HG02678 (cell line): Measurements from ENCODE around the gene NETO2.
"Not testable (repeated sequence)": the region's sequence is repeated elsewhere in the genome, so short reads cannot be mapped to it uniquely, and the experiment has no call there.

Experiments
- ATAC-seq: cut with Tn5 transposase; IDR thresholded peaks from one replicate; pipeline ENCODE4 v1.9.1; 2021; ENCODE audit warnings: mild to moderate bottlenecking, moderate library complexity; ENCODE audit not compliant: unreplicated experiment

Gene NETO2

GRCh38 chr16:47136099-47136842, 7.5 kb downstream of the NETO2 start:
- no peak for ATAC-seq

GRCh38 chr16:47134550-47134949, 9.2 kb downstream of the NETO2 start:
- ATAC-seq = no peak

GRCh38 chr16:47132308-47132707, 11.4 kb downstream of the NETO2 start:
- ATAC-seq = no peak

GRCh38 chr16:47129755-47130435, 13.8 kb downstream of the NETO2 start:
- no peak for ATAC-seq

GRCh38 chr16:47127541-47127940, 16.2 kb downstream of the NETO2 start:
- ATAC-seq = no peak

- ATAC-seq = no peak
Observed at GRCh38 chr16:47125757-47126156, 18.0 kb downstream of the NETO2 start.

GRCh38 chr16:47113130-47113529, 30.6 kb downstream of the NETO2 start:
- no peak for ATAC-seq

- ATAC-seq = no peak
Observed at GRCh38 chr16:47110939-47111338, 32.8 kb downstream of the NETO2 start.

- no peak for ATAC-seq
Observed at GRCh38 chr16:47109361-47109760, 34.4 kb downstream of the NETO2 start.

GRCh38 chr16:47102921-47103320, 40.8 kb downstream of the NETO2 start:
- not testable (repeated sequence) for ATAC-seq

GRCh38 chr16:47097154-47097553, 46.6 kb downstream of the NETO2 start:
- not testable (repeated sequence) for ATAC-seq

GRCh38 chr16:47096297-47096696, 47.4 kb downstream of the NETO2 start:
- ATAC-seq = no peak

GRCh38 chr16:47084198-47084597, 59.5 kb downstream of the NETO2 start:
- no peak for ATAC-seq

GRCh38 chr16:47082099-47082865, 61.5 kb downstream of the NETO2 start:
- ATAC-seq = no peak

GRCh38 chr16:47081115-47081514, 62.6 kb downstream of the NETO2 start:
- ATAC-seq = no peak

- ATAC-seq = no peak
Observed at GRCh38 chr16:47079860-47080259, 63.9 kb downstream of the NETO2 start.

- ATAC-seq = peak; percentile 61
Observed at GRCh38 chr16:47073223-47074155, 70.3 kb downstream of the NETO2 start.

- no peak for ATAC-seq
Observed at GRCh38 chr16:47072158-47072557, 71.6 kb downstream of the NETO2 start.

- no peak for ATAC-seq
Observed at GRCh38 chr16:47069841-47070584, 73.7 kb downstream of the NETO2 start.

- no peak for ATAC-seq
Observed at GRCh38 chr16:47069313-47069712, 74.4 kb downstream of the NETO2 start.
